Hepatocyte (in vitro differentiated cells): ENCODE results near the gene SCN7A. TPM values are rescaled to one million over a fixed set of nuclear protein-coding genes. Genes with fewer than 3 reads are reported as not detected.

Experiments used
- DNase-seq: peaks from one replicate; pipeline ENCODE4 v3.0.0-alpha.2; 2016; ENCODE audit warnings: low spot score
- H2AFZ ChIP-seq: fragments of 200-600 bp; sonication (generic); 2 replicates; pipeline ENCODE4 v1.6.0; 2016; ENCODE audit warnings: antibody characterized with exemption, mild to moderate bottlenecking
- H3K27ac ChIP-seq: fragments of 200-600 bp; sonication (generic); 2 replicates; pipeline ENCODE4 v1.5.1; 2016; ENCODE audit warnings: mild to moderate bottlenecking
- H3K27me3 ChIP-seq: fragments of 200-600 bp; sonication (generic); 2 replicates; pipeline ENCODE4 v1.6.1; 2016
- H3K36me3 ChIP-seq: fragments of 200-600 bp; sonication (generic); replicated peaks from 2 replicates; pipeline ENCODE4 v1.5.1; 2016; ENCODE audit warnings: low read depth; ENCODE audit not compliant: insufficient read depth
- H3K4me1 ChIP-seq: fragments of 200-600 bp; sonication (generic); 2 replicates; pipeline ENCODE4 v1.5.1; 2016; ENCODE audit warnings: mild to moderate bottlenecking, moderate library complexity; ENCODE audit not compliant: insufficient read depth
- H3K4me2 ChIP-seq: fragments of 200-600 bp; sonication (generic); 2 replicates; pipeline ENCODE4 v1.6.0; 2016
- H3K4me3 ChIP-seq: fragments of 200-600 bp; sonication (generic); 2 replicates; pipeline ENCODE4 v1.5.1; 2016; ENCODE audit warnings: mild to moderate bottlenecking
- H3K79me2 ChIP-seq: fragments of 200-600 bp; sonication (generic); 2 replicates; pipeline ENCODE4 v1.6.0; 2017; ENCODE audit warnings: mild to moderate bottlenecking
- H3K9me2 ChIP-seq: fragments of 200-600 bp; sonication (generic); replicated peaks from 2 replicates; pipeline ENCODE4 v1.6.0; 2017; ENCODE audit warnings: mild to moderate bottlenecking; ENCODE audit not compliant: insufficient read depth
- H3K9me3 ChIP-seq: fragments of 200-600 bp; sonication (generic); 2 replicates; pipeline ENCODE4 v1.5.1; 2016; ENCODE audit warnings: low read depth, mild to moderate bottlenecking
- H4K20me1 ChIP-seq: fragments of 200-600 bp; sonication (generic); 2 replicates; pipeline ENCODE4 v1.6.0; 2016; ENCODE audit warnings: mild to moderate bottlenecking; ENCODE audit not compliant: insufficient read depth, poor library complexity, severe bottlenecking
- EZH2 ChIP-seq: fragments of 200-600 bp; sonication (generic); IDR thresholded peaks from 2 replicates; pipeline ENCODE4 v1.6.1; 2016; ENCODE audit warnings: antibody characterized with exemption, mild to moderate bottlenecking, borderline replicate concordance
- EZH2phosphoT487 ChIP-seq: fragments of 200-600 bp; sonication (generic); IDR thresholded peaks from one replicate; pipeline ENCODE4 v1.6.1; 2018; ENCODE audit warnings: antibody characterized with exemption, mild to moderate bottlenecking, low read depth, moderate library complexity; ENCODE audit not compliant: unreplicated experiment, severe bottlenecking
- WGBS: methylation state at CpG from one replicate; pipeline ENCODE4 v1.1.6; 2016; ENCODE audit warnings: low lambda C conversion rate; ENCODE audit errors: missing lambda C conversion rate; 5-methylcytosine and 5-hydroxymethylcytosine counted together
- polyA plus RNA-seq: library from polyadenylated mRNA; unstranded; fragments of >200 nt; fragmentation: Nextera tagmentation; extraction: Ambion mirVana; gene quantifications from 2 replicates; pipeline ENCODE4 v1.2.1, GENCODE V29; 2016
- total RNA-seq: library from RNA; depleted of rRNA; stranded (reverse); fragments of >200 nt; gene quantifications from 2 replicates; pipeline ENCODE4 v1.2.3, GENCODE V29; 2014
- TF ChIP-seq, protein P1 (sequence below): fragments of 200-600 bp; sonication (generic); IDR thresholded peaks from 2 replicates; pipeline ENCODE4 v1.5.1; 2016; ENCODE audit warnings: antibody characterized with exemption, mild to moderate bottlenecking; ENCODE audit not compliant: poor library complexity

SCN7A gene
- total and polyA plus RNA-seq, 2 experiments from 2014 or later, result 0.29 to 5.0 TPM

DNA sequence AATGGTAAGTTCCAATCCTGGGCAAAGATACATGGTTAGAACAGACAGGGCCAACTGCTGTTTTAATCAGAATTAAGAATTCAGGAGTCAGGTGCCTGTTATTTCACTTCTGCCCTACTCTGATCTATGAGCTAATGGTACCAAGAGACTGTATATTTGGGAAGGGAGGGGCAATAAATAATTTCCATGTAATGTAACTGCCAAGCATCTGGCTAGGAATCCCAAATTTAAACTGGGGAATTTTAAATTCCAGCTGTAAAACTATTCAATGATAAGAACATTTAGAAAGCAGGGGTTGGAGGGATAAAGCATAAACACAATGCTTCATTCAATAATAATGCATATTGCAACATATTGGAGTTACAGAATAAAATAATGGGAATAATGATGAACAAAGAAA, 49.7 kb downstream of the SCN7A start:
- Histone ChIP-seq H3K36me3 (no peaks in the 10 kb centered on the region), H3K9me2 (no peaks in the 10 kb centered on the region), H4K20me1 (no peaks in the 10 kb centered on the region), H3K9me3 (no peaks in the 10 kb centered on the region), H3K4me1 (no peaks in the 10 kb centered on the region), H3K4me3 (no peak overlapping the region), H3K4me2 (no peak overlapping the region), H3K79me2 (no peaks in the 10 kb centered on the region), H3K27ac (no peak overlapping the region), H2AFZ (no peak overlapping the region), H3K27me3 (no peaks in the 10 kb centered on the region)
- TF ChIP-seq, protein P1, sequence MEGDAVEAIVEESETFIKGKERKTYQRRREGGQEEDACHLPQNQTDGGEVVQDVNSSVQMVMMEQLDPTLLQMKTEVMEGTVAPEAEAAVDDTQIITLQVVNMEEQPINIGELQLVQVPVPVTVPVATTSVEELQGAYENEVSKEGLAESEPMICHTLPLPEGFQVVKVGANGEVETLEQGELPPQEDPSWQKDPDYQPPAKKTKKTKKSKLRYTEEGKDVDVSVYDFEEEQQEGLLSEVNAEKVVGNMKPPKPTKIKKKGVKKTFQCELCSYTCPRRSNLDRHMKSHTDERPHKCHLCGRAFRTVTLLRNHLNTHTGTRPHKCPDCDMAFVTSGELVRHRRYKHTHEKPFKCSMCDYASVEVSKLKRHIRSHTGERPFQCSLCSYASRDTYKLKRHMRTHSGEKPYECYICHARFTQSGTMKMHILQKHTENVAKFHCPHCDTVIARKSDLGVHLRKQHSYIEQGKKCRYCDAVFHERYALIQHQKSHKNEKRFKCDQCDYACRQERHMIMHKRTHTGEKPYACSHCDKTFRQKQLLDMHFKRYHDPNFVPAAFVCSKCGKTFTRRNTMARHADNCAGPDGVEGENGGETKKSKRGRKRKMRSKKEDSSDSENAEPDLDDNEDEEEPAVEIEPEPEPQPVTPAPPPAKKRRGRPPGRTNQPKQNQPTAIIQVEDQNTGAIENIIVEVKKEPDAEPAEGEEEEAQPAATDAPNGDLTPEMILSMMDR, result no peak
- TF ChIP-seq EZH2phosphoT487 (no peak), EZH2 (no peak)
- no peak for DNase-seq

DNA sequence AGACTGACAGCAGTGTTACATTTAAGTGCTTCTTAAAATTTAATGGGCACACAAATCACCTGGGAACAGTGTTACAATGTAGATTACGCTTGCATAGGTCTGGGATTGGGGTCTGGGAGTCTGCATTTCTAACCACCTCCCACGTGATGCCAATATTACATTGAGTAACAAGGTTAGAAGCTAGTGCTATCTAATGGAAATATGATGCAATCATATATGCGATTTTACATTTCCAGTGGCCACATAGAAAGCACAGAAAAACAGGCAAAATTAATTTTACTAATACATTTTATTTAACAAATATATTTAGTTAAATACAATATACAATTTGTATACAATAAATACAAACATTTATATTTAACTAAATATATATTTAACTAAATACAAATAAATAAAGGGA, 53.7 kb downstream of the SCN7A start:
- Histone ChIP-seq H3K9me3 (no peaks in the 10 kb centered on the region), H3K9me2 (no peaks in the 10 kb centered on the region), H3K27ac (no peak overlapping the region), H3K27me3 (no peaks in the 10 kb centered on the region), H3K4me3 (no peak overlapping the region), H3K4me1 (no peaks in the 10 kb centered on the region), H3K36me3 (no peaks in the 10 kb centered on the region), H3K4me2 (no peak overlapping the region), H4K20me1 (no peaks in the 10 kb centered on the region), H3K79me2 (no peaks in the 10 kb centered on the region), H2AFZ (no peak overlapping the region)
- WGBS, result 86% methylated on average over 3 of the region's 3 CpGs
- TF ChIP-seq EZH2 (no peak), EZH2phosphoT487 (no peak)
- TF ChIP-seq, protein P1, result no peak
- DNase-seq, result no peak

DNA sequence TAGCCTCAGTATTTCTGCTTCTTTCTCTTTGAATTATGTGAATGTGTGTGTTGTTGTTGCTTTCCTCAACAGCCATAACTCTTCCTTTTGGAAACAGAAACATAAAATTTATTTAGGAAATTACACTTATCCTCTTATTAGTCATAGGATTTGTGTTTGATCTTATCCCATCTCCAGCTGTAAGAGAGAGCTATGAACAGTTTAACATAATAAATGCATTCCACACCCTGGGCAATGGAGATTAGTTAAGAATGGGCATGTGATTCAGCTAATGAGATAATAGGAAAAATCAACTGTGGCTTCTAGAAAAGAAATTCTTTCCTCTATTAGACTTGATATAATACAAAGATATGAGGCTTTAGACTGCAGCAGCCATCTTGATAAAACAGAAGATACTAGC, 55.0 kb downstream of the SCN7A start:
- no peak overlapping the region for H3K4me3 ChIP-seq
- H3K79me2 ChIP-seq, result no peaks in the 10 kb centered on the region
- H3K36me3 ChIP-seq, result no peaks in the 10 kb centered on the region
- H3K9me2 ChIP-seq, result no peaks in the 10 kb centered on the region
- no peaks in the 10 kb centered on the region for H3K27me3 ChIP-seq
- no peaks in the 10 kb centered on the region for H4K20me1 ChIP-seq
- H2AFZ ChIP-seq, result no peak overlapping the region
- TF ChIP-seq EZH2phosphoT487 (no peak), EZH2 (no peak)
- TF ChIP-seq, protein P1, result no peak
- H3K4me1 ChIP-seq, result no peaks in the 10 kb centered on the region
- no peak overlapping the region for H3K4me2 ChIP-seq
- no peak overlapping the region for H3K27ac ChIP-seq
- no peak for DNase-seq
- H3K9me3 ChIP-seq, result no peaks in the 10 kb centered on the region

DNA sequence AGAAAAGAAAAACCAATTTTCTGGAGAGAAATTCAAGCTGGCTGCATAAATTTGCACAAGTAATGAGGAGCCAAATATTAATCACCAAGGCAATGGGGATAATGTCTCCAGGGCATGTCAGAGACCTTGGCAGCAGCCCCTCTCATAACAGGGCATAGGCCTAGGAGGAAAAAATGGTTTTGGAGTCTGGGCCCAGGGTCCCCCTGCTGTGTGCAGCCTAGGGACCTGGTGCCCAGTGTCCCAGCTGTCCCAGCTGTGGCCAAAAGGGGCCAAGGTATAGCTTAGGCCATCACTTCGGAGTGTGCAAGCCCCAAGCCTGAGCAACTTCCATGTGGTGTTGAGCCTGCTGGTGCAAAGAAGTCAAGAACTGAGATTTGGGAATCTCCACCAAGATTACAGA, 57.1 kb downstream of the SCN7A start:
- WGBS, result 78% methylated on average over 1 of the region's 1 CpG
- Histone ChIP-seq H3K4me3 (no peak overlapping the region), H3K27me3 (no peaks in the 10 kb centered on the region), H3K9me3 (no peaks in the 10 kb centered on the region), H3K9me2 (no peaks in the 10 kb centered on the region), H3K4me1 (no peaks in the 10 kb centered on the region), H3K27ac (no peak overlapping the region), H4K20me1 (no peaks in the 10 kb centered on the region), H3K79me2 (no peaks in the 10 kb centered on the region), H2AFZ (no peak overlapping the region), H3K36me3 (no peaks in the 10 kb centered on the region), H3K4me2 (no peak overlapping the region)
- TF ChIP-seq EZH2phosphoT487 (no peak), EZH2 (no peak)
- TF ChIP-seq, protein P1, result no peak
- no peak for DNase-seq
